Muscle layer of duodenum (tissue), 2 donors: ENCODE data around the gene VPS11.
"Not testable (repeated sequence)": the region's sequence is repeated elsewhere in the genome, so short reads cannot be mapped to it uniquely, and the experiment has no call there.

Experiments
- H3K27ac ChIP-seq: one replicate; pipeline ENCODE4 v1.7.0; 2013; ENCODE audit warnings: mild to moderate bottlenecking, low read length
- H3K27me3 ChIP-seq: one replicate; pipeline ENCODE4 v1.7.0; 2013; ENCODE audit warnings: low read depth, mild to moderate bottlenecking, control low read depth, low read length
- H3K36me3 ChIP-seq, 2 donors: one replicate each; pipeline ENCODE4 v1.7.0; 2013; ENCODE audit warnings: low read length in 2 of 2, control low read depth in 1 of 2, mild to moderate bottlenecking in 1 of 2; ENCODE audit not compliant: insufficient read depth in 2 of 2, control insufficient read depth in 1 of 2
- H3K4me1 ChIP-seq, 2 donors: one replicate each; pipeline ENCODE4 v1.7.0; 2013; ENCODE audit warnings: low read length in 2 of 2, mild to moderate bottlenecking in 2 of 2, control low read depth in 1 of 2, moderate library complexity in 1 of 2; ENCODE audit not compliant: insufficient read depth in 2 of 2, control insufficient read depth in 1 of 2
- H3K4me3 ChIP-seq, 2 donors: one replicate each; pipeline ENCODE4 v1.7.0; 2013; ENCODE audit warnings: low read length in 2 of 2, low read depth in 1 of 2, mild to moderate bottlenecking in 1 of 2
- H3K9me3 ChIP-seq, 2 donors: one replicate each; pipeline ENCODE4 v1.7.0; 2013; ENCODE audit warnings: low read length in 2 of 2, control low read depth in 1 of 2, mild to moderate bottlenecking in 1 of 2; ENCODE audit not compliant: control insufficient read depth in 1 of 2
- donor health status: healthy.

The VPS11 gene

DNA sequence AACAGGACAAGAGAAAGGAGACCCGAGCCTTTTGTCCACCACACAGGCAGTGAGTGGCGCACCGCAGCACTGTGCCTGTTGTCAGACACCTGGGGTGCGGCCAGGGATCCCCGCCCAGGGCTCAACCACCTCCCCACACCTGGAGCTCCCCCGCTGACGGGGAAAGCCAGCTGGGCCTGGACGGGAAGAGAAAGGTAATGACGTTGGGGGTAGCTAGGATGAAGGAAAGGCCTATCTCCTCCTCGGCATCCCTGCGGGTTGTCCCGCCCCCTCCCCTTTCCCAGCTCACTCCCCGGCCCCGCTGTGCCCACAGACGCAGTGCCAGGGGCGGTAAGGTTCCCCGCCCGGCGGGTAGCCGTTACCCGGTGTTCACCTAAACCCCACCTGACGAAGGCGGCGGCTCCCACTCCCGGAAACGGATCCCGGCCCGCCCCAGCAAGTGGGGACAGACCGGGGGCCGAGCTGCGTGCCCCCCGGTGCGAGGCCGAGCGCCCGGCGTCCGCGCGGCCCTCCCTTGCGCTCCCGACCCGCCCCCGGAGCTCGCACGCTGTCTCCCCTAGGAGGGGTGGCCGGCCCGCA is 11.1 kb upstream of the VPS11 start:
- Histone ChIP-seq H3K27ac (peak overlapping the region; percentile 56), H3K36me3 (peaks cover 28 to 31% of the 10 kb centered on the region in 2 donors), H3K4me1 (peaks cover 8 to 25% of the 10 kb centered on the region in 2 donors), H3K4me3 (peak overlapping the region; percentile 78 to 90), H3K9me3 (no peaks in the 10 kb centered on the region), H3K27me3 (no peaks in the 10 kb centered on the region)

DNA sequence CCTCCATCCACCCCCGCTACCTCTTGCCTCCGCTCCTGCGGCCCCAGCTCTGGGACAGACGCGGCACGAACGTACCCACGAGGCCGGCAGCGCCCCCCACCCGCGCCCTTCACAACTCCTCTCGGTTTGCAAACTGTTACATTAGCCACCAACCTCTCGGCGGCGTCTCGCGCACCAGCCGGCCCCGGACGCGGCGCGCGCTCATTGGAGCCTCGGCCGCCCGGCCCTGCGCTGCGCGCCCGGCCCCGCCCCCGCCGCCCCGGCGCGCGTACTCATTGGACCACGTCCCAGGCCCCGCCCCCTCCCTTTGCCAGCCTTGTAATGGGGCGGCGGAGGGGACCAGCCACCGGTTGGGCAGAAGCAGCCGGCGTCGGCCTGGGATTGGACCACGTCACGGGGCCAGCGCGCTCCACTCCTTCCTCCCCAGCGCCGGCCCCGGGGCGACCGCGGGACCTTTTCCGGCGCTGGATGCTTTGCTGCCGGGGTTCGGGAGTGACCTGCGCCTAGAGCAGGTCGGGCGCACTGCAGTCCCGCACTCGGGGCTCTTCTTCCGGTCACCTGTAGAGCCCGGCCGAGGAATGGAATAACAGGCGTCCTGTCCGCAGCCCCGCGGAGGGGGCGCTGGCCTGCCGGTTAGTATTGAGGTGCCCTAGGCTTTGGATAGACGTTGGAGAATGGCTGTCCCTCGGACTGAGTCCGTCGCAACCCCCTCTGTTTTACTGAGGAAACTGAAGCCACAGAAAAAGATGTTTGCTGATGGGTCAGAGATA is 10.4 kb upstream of the VPS11 start, which contains the start of gene HYOU1:
Gene HYOU1 (minus strand): TSS at position 206 of the 770 bp plus-strand sequence. CDS start 1,045 bp downstream, outside the sequence.
- H3K9me3 ChIP-seq: no peaks in the 10 kb centered on the region
- H3K4me1 ChIP-seq: peaks cover 8 to 25% of the 10 kb centered on the region in 2 donors
- peak within 1 kb of the TSS; percentile 92 for H3K27ac ChIP-seq
- H3K27me3 ChIP-seq: no peaks in the 10 kb centered on the region
- peaks cover 21 to 24% of the 10 kb centered on the region in 2 donors for H3K36me3 ChIP-seq
- peak within 1 kb of the TSS; percentile 89 to 90 for H3K4me3 ChIP-seq

DNA sequence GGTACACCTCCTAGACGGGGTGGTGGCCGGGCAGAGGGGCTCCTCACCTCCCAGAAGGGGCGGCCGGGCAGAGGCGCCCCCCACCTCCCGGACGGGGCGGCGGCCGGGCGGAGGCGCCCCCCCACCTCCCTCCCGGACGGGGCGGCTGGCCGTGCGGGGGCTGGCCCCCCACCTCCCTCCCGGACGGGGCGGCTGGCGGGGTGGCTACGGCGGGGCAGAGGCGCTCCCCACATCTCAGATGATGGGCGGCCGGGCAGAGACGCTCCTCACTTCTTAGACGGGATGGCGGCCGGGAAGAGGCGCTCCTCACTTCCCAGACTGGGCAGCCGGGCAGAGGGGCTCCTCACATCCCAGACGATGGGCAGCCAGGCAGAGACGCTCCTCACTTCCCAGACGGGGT is 8.5 kb upstream of the VPS11 start:
- H3K27me3 ChIP-seq, H3K9me3 ChIP-seq, H3K4me3 ChIP-seq, H3K36me3 ChIP-seq, H3K27ac ChIP-seq: not testable (repeated sequence)
- peaks cover 8 to 25% of the 10 kb centered on the region in 2 donors for H3K4me1 ChIP-seq

GRCh38 chr11:119061256-119061655 is 6.4 kb upstream of the VPS11 start:
- H3K36me3 ChIP-seq: no peaks in the 10 kb centered on the region
- H3K4me3 ChIP-seq: no peak overlapping the region
- no peak overlapping the region for H3K27ac ChIP-seq
- no peaks in the 10 kb centered on the region for H3K27me3 ChIP-seq
- H3K4me1 ChIP-seq: peaks cover 3 to 15% of the 10 kb centered on the region in 2 donors
- no peaks in the 10 kb centered on the region for H3K9me3 ChIP-seq

GRCh38 chr11:119062779-119063178 is 4.8 kb upstream of the VPS11 start:
- no peak overlapping the region for H3K4me3 ChIP-seq

DNA sequence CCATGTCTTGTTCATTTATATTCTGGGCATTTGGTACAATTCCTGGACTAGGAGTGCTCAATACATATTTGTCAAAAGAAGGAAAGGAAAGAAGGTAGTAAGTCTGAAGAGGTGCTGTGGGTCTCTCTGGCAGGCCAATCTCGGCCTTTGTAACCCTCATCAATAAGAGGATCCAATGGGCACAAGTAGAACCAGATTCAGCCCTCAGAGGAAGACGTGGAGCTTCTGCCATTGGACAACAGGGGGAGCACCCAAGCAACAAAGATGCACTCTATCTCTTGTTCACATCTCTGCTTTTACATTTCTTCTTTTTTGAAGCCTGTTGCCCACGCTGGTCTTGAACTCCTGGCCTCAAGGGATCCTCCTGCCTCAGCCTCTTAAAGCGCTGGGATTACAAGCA is 2.2 kb upstream of the VPS11 start:
- H3K27ac ChIP-seq: no peak overlapping the region
- no peaks in the 10 kb centered on the region for H3K27me3 ChIP-seq
- peaks cover 5 to 9% of the 10 kb centered on the region in 2 donors for H3K36me3 ChIP-seq
- H3K4me1 ChIP-seq: peaks cover 6 to 27% of the 10 kb centered on the region in 2 donors
- H3K4me3 ChIP-seq: no peak overlapping the region
- no peaks in the 10 kb centered on the region for H3K9me3 ChIP-seq

More at GRCh38 chr11:119062779-119063178, 4.8 kb upstream of the VPS11 start:
- Histone ChIP-seq H3K9me3 (no peaks in the 10 kb centered on the region), H3K27me3 (no peaks in the 10 kb centered on the region), H3K27ac (no peak overlapping the region), H3K36me3 (no peaks in the 10 kb centered on the region), H3K4me1 (peaks cover 3 to 16% of the 10 kb centered on the region in 2 donors)

DNA sequence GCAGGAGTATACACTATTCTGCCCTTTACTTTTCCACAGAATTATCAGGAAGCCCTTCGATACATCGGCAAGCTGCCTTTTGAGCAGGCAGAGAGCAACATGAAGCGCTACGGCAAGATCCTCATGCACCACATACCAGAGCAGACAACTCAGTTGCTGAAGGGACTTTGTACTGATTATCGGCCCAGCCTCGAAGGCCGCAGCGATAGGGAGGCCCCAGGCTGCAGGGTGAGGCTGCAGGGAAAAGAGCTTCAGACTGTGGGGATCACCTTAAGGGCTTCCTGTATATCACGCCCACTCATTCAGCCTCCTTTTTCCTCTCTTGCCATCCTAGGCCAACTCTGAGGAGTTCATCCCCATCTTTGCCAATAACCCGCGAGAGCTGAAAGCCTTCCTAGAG is 10.2 kb downstream of the VPS11 start:
- Histone ChIP-seq H3K4me1 (no peaks in the 10 kb centered on the region), H3K36me3 (peaks cover 67 to 86% of the 10 kb centered on the region in 2 donors), H3K27ac (no peak overlapping the region), H3K27me3 (no peaks in the 10 kb centered on the region), H3K9me3 (no peaks in the 10 kb centered on the region), H3K4me3 (no peak overlapping the region)

DNA sequence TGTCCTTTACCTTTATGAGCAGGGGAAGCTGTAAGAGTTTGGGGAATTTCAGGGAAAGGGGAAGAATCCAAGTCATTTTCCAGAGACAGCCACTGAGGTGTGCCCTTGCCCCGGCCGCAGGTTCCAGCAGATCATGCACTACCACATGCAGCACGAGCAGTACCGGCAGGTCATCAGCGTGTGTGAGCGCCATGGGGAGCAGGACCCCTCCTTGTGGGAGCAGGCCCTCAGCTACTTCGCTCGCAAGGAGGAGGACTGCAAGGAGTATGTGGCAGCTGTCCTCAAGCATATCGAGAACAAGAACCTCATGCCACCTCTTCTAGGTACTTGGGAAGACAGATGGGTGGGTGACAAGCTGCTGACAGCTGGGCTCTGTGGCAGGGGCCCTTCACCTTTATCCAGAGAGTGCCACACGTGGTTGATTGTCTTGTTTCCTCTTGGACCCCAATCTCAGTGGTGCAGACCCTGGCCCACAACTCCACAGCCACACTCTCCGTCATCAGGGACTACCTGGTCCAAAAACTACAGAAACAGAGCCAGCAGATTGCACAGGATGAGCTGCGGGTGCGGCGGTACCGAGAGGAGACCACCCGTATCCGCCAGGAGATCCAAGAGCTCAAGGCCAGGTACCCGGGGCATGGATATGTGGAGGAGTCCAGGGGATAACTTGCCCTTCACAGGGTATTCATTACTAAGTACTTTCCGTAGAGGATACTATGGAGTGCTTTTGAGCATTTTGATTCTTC is 11.2 kb downstream of the VPS11 start:
- H3K36me3 ChIP-seq: peaks cover 57 to 76% of the 10 kb centered on the region in 2 donors
- H3K4me3 ChIP-seq: no peak overlapping the region
- H3K4me1 ChIP-seq: no peaks in the 10 kb centered on the region
- H3K27ac ChIP-seq: no peak overlapping the region
- no peaks in the 10 kb centered on the region for H3K9me3 ChIP-seq
- no peaks in the 10 kb centered on the region for H3K27me3 ChIP-seq

DNA sequence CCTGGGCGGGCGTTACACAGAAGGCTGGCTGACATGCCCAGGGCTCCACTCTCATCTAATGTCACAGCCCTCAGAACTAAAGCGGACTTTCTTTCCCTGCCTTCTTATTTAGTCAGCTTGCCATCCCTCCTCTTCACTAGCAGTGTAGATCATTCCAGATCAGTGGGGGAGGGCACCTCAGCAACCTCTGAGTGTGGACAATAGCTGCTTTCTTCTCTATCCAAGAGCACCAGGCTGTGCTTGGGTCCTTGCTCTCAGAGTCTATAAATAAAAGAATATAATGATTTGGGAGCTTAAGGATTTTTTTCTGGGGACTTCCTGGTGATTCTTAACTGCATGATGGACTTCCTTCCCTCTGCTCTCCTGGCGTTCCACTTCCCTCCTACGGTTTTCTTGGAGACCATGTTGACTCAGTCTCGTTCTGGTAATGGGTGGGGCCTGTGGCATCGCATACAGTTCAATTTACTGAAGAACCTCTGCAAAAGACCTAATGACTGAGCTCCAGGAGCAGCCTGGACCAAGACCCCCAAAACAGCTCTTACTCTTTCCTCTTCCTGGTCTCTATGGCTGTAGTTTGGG is 14.2 kb downstream of the VPS11 start:
- H3K36me3 ChIP-seq: peaks cover 47 to 59% of the 10 kb centered on the region in 2 donors
- no peak overlapping the region for H3K27ac ChIP-seq
- H3K9me3 ChIP-seq: no peaks in the 10 kb centered on the region
- no peaks in the 10 kb centered on the region for H3K27me3 ChIP-seq
- H3K4me3 ChIP-seq: no peak overlapping the region
- H3K4me1 ChIP-seq: peaks cover 6 to 8% of the 10 kb centered on the region in 2 donors

GRCh38 chr11:119084663-119085436 is 17.2 kb downstream of the VPS11 start, which contains the start of gene HMBS:
Gene HMBS, plus strand, starts transcription at chr11:119084881. Its CDS starts 153 bp downstream, at chr11:119085034.
- Histone ChIP-seq H3K9me3 (no peaks in the 10 kb centered on the region), H3K27ac (peak within 1 kb of the TSS; percentile 82), H3K36me3 (peaks cover 19 to 29% of the 10 kb centered on the region in 2 donors), H3K4me1 (peaks cover 6 to 11% of the 10 kb centered on the region in 2 donors), H3K27me3 (no peaks in the 10 kb centered on the region), H3K4me3 (peak within 1 kb of the TSS; percentile 87 to 93)
